Measurements from ENCODE around the gene TNRC6B. TPM values are rescaled to one million over a fixed set of nuclear protein-coding genes. Genes with fewer than 3 reads are reported as not detected.
A peak's percentile ranks its signal among the peaks of the same experiment; 100 is the strongest.

TNRC6B gene
- total RNA-seq, 4 donors from 2014 or later, result 10.5 to 76.0 (median 37.2) TPM

- Histone ChIP-seq H3K9me3 (no peaks in the 10 kb centered on the region), H3K4me3 (no peak overlapping the region), H3K27ac (no peak overlapping the region), H3K4me1 (no peaks in the 10 kb centered on the region), H3K36me3 (no peaks in the 10 kb centered on the region), H3K27me3 (no peaks in the 10 kb centered on the region)
- DNase-seq, result no peak
- no peak for TF ChIP-seq CTCF (IDR thresholded peaks at IDR 0.05)
- TF ChIP-seq POLR2A (IDR thresholded peaks at IDR 0.05), result no peak
- intact Hi-C loops (cut with DNase I; ENCODE audit: low total_unique reads), result no loop called here
These were observed 9.7 kb downstream of the TNRC6B start for GRCh38 chr22:40187389-40187788.

- H3K4me1 ChIP-seq, result peaks cover 0 to 8% of the 10 kb centered on the region in 2 donors
- intact Hi-C loops (cut with DNase I; ENCODE audit: low total_unique reads), result loop anchor here (10.0 kb wide), 1 partner anchor 145 kb away; no protein-coding TSS in a partner anchor
- DNase-seq, result no peak
- H3K9me3 ChIP-seq, result no peaks in the 10 kb centered on the region
- H3K4me3 ChIP-seq, result no peak overlapping the region
- TF ChIP-seq CTCF (IDR thresholded peaks at IDR 0.05) (no peak), POLR2A (IDR thresholded peaks at IDR 0.05) (no peak)
- H3K27ac ChIP-seq, result no peak overlapping the region
- H3K27me3 ChIP-seq, result no peaks in the 10 kb centered on the region
- H3K36me3 ChIP-seq, result no peaks in the 10 kb centered on the region
These were observed 12.3 kb downstream of the TNRC6B start for GRCh38 chr22:40189997-40190396.

GRCh38 chr22:40190501-40190900 is 12.8 kb downstream of the TNRC6B start:
- TF ChIP-seq CTCF (IDR thresholded peaks at IDR 0.05) (no peak), POLR2A (IDR thresholded peaks at IDR 0.05) (no peak)
- no peak for DNase-seq
- no peaks in the 10 kb centered on the region for H3K36me3 ChIP-seq
- H3K9me3 ChIP-seq, result no peaks in the 10 kb centered on the region
- H3K27me3 ChIP-seq, result no peaks in the 10 kb centered on the region
- H3K4me3 ChIP-seq, result no peak overlapping the region
- intact Hi-C loops (cut with DNase I; ENCODE audit: low total_unique reads), result loop anchor here (10.0 kb wide), 1 partner anchor 146 kb away; no protein-coding TSS in a partner anchor
- H3K27ac ChIP-seq, result peak overlapping the region in 1 of 2 donors; percentile 13
- H3K4me1 ChIP-seq, result peaks cover 0 to 8% of the 10 kb centered on the region in 2 donors

GRCh38 chr22:40193429-40194421 is 16.0 kb downstream of the TNRC6B start:
- H3K27me3 ChIP-seq, result no peaks in the 10 kb centered on the region
- no peak overlapping the region for H3K4me3 ChIP-seq
- H3K27ac ChIP-seq, result peak overlapping the region; percentile 23 to 26
- H3K4me1 ChIP-seq, result peaks cover 0 to 8% of the 10 kb centered on the region in 2 donors
- H3K9me3 ChIP-seq, result no peaks in the 10 kb centered on the region
- TF ChIP-seq POLR2A (IDR thresholded peaks at IDR 0.05) (no peak), CTCF (IDR thresholded peaks at IDR 0.05) (peak in 3 of 4 experiments; percentile 10 to 33 (median 19))
- H3K36me3 ChIP-seq, result no peaks in the 10 kb centered on the region
- DNase-seq, result peak in 1 of 2 donors; percentile 42
- intact Hi-C loops (cut with DNase I; ENCODE audit: low total_unique reads), result loop anchor here (10.0 kb wide), 1 partner anchor 149 kb away; no protein-coding TSS in a partner anchor

GRCh38 chr22:40194656-40195055 is 16.9 kb downstream of the TNRC6B start:
- Histone ChIP-seq H3K9me3 (no peaks in the 10 kb centered on the region), H3K4me3 (no peak overlapping the region), H3K4me1 (peaks cover 0 to 8% of the 10 kb centered on the region in 2 donors), H3K27ac (peak overlapping the region; percentile 0 to 26), H3K27me3 (no peaks in the 10 kb centered on the region), H3K36me3 (no peaks in the 10 kb centered on the region)
- no peak for DNase-seq
- intact Hi-C loops (cut with DNase I; ENCODE audit: low total_unique reads), result loop anchor here (10.0 kb wide), 1 partner anchor 150 kb away; no protein-coding TSS in a partner anchor
- no peak for TF ChIP-seq CTCF (IDR thresholded peaks at IDR 0.05)
- TF ChIP-seq POLR2A (IDR thresholded peaks at IDR 0.05), result no peak
